NCI-H128 (cell line): ENCODE measurements around the gene ARID1A.
A peak's percentile ranks its signal among the peaks of the same experiment; 100 is the strongest.
"Not testable (repeated sequence)": the region's sequence is repeated elsewhere in the genome, so short reads cannot be mapped to it uniquely, and the experiment has no call there.

Experiments used
- DNase-seq: peaks from one replicate; lab custom pipeline; 2025; ENCODE audit not compliant: unreplicated experiment; lab: John Stamatoyannopoulos, UW

The ARID1A gene

GRCh38 chr1:26787381-26787705 lies 91.5 kb downstream of the ARID1A start:
- peak; percentile 77 for DNase-seq

- peak; percentile 81 for DNase-seq
Measured at GRCh38 chr1:26787706-26788514, 92.1 kb downstream of the ARID1A start, which contains the start of gene PIGV. PIGV (plus strand) TSS chr1:26787950; CDS start chr1:26790816, 2,866 bp downstream.

GRCh38 chr1:26788515-26788785 lies 92.6 kb downstream of the ARID1A start:
- DNase-seq, result no peak

- peak; percentile 91 for DNase-seq
Measured at GRCh38 chr1:26788836-26789611, 93.2 kb downstream of the ARID1A start.

GRCh38 chr1:26789612-26789865 lies 93.7 kb downstream of the ARID1A start:
- no peak for DNase-seq

GRCh38 chr1:26789931-26790330 lies 94.1 kb downstream of the ARID1A start:
- DNase-seq, result no peak

GRCh38 chr1:26790551-26790953 lies 94.7 kb downstream of the ARID1A start:
- no peak for DNase-seq

GRCh38 chr1:26791148-26791547 lies 95.3 kb downstream of the ARID1A start:
- no peak for DNase-seq

GRCh38 chr1:26791626-26792025 lies 95.8 kb downstream of the ARID1A start:
- no peak for DNase-seq

GRCh38 chr1:26792924-26793323 lies 97.1 kb downstream of the ARID1A start:
- no peak for DNase-seq

- DNase-seq, result no peak
Measured at GRCh38 chr1:26794391-26794790, 98.6 kb downstream of the ARID1A start.

- no peak for DNase-seq
Measured at GRCh38 chr1:26797627-26798026, 101.8 kb downstream of the ARID1A start.

- no peak for DNase-seq
Measured at GRCh38 chr1:26799479-26800142, 103.8 kb downstream of the ARID1A start.

GRCh38 chr1:26803932-26804331 lies 108.1 kb downstream of the ARID1A start:
- DNase-seq, result not testable (repeated sequence)

- DNase-seq, result peak; percentile 44
Measured at GRCh38 chr1:26810105-26810504, 114.3 kb downstream of the ARID1A start.

- DNase-seq, result no peak
Measured at GRCh38 chr1:26811057-26811456, 115.2 kb downstream of the ARID1A start.

- no peak for DNase-seq
Measured at GRCh38 chr1:26811708-26812107, 115.9 kb downstream of the ARID1A start.

- DNase-seq, result no peak
Measured at GRCh38 chr1:26814377-26814776, 118.6 kb downstream of the ARID1A start.

- DNase-seq, result no peak
Measured at GRCh38 chr1:26814893-26815292, 119.1 kb downstream of the ARID1A start.

- DNase-seq, result no peak
Measured at GRCh38 chr1:26820784-26821269, 125.0 kb downstream of the ARID1A start.

GRCh38 chr1:26822737-26823395 lies 127.1 kb downstream of the ARID1A start:
- no peak for DNase-seq

GRCh38 chr1:26824731-26825130 lies 128.9 kb downstream of the ARID1A start:
- no peak for DNase-seq
